OCI-LY7 (cell line): ENCODE results near the gene TADA2B. TPM values are rescaled to one million over a fixed set of nuclear protein-coding genes. Genes with fewer than 3 reads are reported as not detected.

Source experiments
- BruUV-seq: library from RNA; stranded (reverse); fragments of 400-500 nt; replicated peaks from 2 replicates; lab custom pipeline; 2021; lab: Mats Ljungman, UMichigan
- CTCF ChIA-PET: fragments of 300-600 bp; sonication (Branson Sonifier 250); formaldehyde crosslinking; loops from one replicate; lab custom pipeline; 2022; ENCODE audit warnings: antibody characterized with exemption; ENCODE audit not compliant: unreplicated experiment; lab: Charles Lee
- POLR2A ChIA-PET: fragments of 300-600 bp; sonication (Branson Sonifier 250); formaldehyde crosslinking; loops from one replicate; lab custom pipeline; 2022; ENCODE audit warnings: antibody characterized with exemption; lab: Charles Lee
- DNase-seq: peaks from one replicate; pipeline ENCODE4 v3.0.0-alpha.2; 2015; ENCODE audit warnings: low spot score
- H2AFZ ChIP-seq: fragments of 200-600 bp; sonication (generic), shearing (Covaris generic); 2 replicates; pipeline ENCODE4 v1.6.1; 2014; ENCODE audit warnings: mild to moderate bottlenecking, antibody characterized with exemption, low read length, moderate library complexity
- H3K27ac ChIP-seq: fragments of 200-600 bp; sonication (generic); 2 replicates; pipeline ENCODE4 v1.5.1; 2014; ENCODE audit warnings: mixed run types, low read depth, mild to moderate bottlenecking, moderate library complexity, low read length, inconsistent platforms; ENCODE audit not compliant: poor library complexity, severe bottlenecking
- H3K36me3 ChIP-seq: fragments of 200-600 bp; sonication (generic); 2 replicates; pipeline ENCODE4 v1.6.1; 2014; ENCODE audit warnings: mild to moderate bottlenecking, antibody characterized with exemption, low read length, moderate library complexity, mixed read lengths; ENCODE audit not compliant: insufficient read depth
- H3K4me1 ChIP-seq: fragments of 200-600 bp; sonication (generic); 2 replicates; pipeline ENCODE4 v1.5.1; 2014; ENCODE audit warnings: mild to moderate bottlenecking, low read length; ENCODE audit not compliant: insufficient read depth, poor library complexity, severe bottlenecking
- H3K4me2 ChIP-seq: fragments of 200-600 bp; sonication (generic); 2 replicates; pipeline ENCODE4 v1.6.1; 2014; ENCODE audit warnings: mild to moderate bottlenecking, low read length
- H3K4me3 ChIP-seq: fragments of 200-600 bp; sonication (generic); 2 replicates; pipeline ENCODE4 v1.5.1; 2014; ENCODE audit warnings: mild to moderate bottlenecking, low read depth, low read length; ENCODE audit not compliant: poor library complexity, severe bottlenecking
- H3K79me2 ChIP-seq: fragments of 200-600 bp; sonication (generic); 2 replicates; pipeline ENCODE4 v1.6.1; 2016; ENCODE audit warnings: low read depth, mild to moderate bottlenecking, low read length, moderate library complexity, mixed read lengths; ENCODE audit not compliant: insufficient read depth
- H3K9me2 ChIP-seq: fragments of 200-600 bp; sonication (generic); 2 replicates; pipeline ENCODE4 v1.6.1; 2016; ENCODE audit warnings: mild to moderate bottlenecking, low read length, mixed read lengths; ENCODE audit not compliant: insufficient read depth
- H3K9me3 ChIP-seq: fragments of 200-600 bp; sonication (generic); 2 replicates; pipeline ENCODE4 v1.6.1; 2014; ENCODE audit warnings: mild to moderate bottlenecking, mixed run types, low read length, mixed read lengths
- H4K20me1 ChIP-seq: fragments of 200-600 bp; sonication (generic); 2 replicates; pipeline ENCODE4 v1.6.1; 2014; ENCODE audit warnings: mild to moderate bottlenecking, antibody characterized with exemption, low read length, moderate library complexity, mixed read lengths; ENCODE audit not compliant: insufficient read depth
- CTCF ChIP-seq: fragments of 200-600 bp; sonication (generic); conservative IDR thresholded peaks from 2 replicates; pipeline ENCODE4 v1.5.1; 2014; ENCODE audit warnings: mild to moderate bottlenecking, antibody characterized with exemption, low read length, moderate library complexity, mixed read lengths
- EZH2phosphoT487 ChIP-seq: fragments of 200-600 bp; sonication (generic); IDR thresholded peaks from 2 replicates; pipeline ENCODE4 v1.6.1; 2018; ENCODE audit warnings: low read depth, borderline replicate concordance, mild to moderate bottlenecking, mixed run types, antibody characterized with exemption, low read length, moderate library complexity, mixed read lengths
- intact Hi-C: fragments of 100-400 bp; cut with micrococcal nuclease; formaldehyde crosslinking; loops from one replicate; pipeline ENCODE4 v1.10.0; 2022; ENCODE audit not compliant: unreplicated experiment
- total RNA-seq, 2 experiments: library from RNA; depleted of rRNA in 1 of 2; stranded (reverse); fragments of >200 nt in 1 of 2; shearing (Covaris generic) in 1 of 2; gene quantifications; 2 replicates each; pipeline ENCODE4 v1.2.3, GENCODE V29; 2014 to 2022

TADA2B gene
- total RNA-seq, 2 experiments from 2014 or later = 9.9 to 20.2 TPM

GRCh38 chr4:7041246-7041645, 1.9 kb upstream of the TADA2B start:
- no peaks in the 10 kb centered on the region for H3K9me2 ChIP-seq
- DNase-seq = no peak
- intact Hi-C loops = no loop called here
- ChIA-PET POLR2A (interaction anchor here (1.7 kb wide), 1 partner anchor 27 kb away, joined by 8 read pairs; the partner anchor contains the start of gene GRPEL1), CTCF (interaction anchor here (0.6 kb wide), 1 partner anchor 10 kb away, joined by 3 read pairs; no protein-coding TSS in a partner anchor)
- peaks cover 29% of the 10 kb centered on the region for H3K4me1 ChIP-seq
- H3K4me3 ChIP-seq = no peak overlapping the region
- H3K4me2 ChIP-seq = no peak overlapping the region
- BruUV-seq = TSS peak; percentile 67
- TF ChIP-seq EZH2phosphoT487 (no peak), CTCF (no peak)
- no peaks in the 10 kb centered on the region for H3K36me3 ChIP-seq
- no peaks in the 10 kb centered on the region for H3K9me3 ChIP-seq
- no peak overlapping the region for H2AFZ ChIP-seq
- H4K20me1 ChIP-seq = peaks cover 16% of the 10 kb centered on the region; the same call in 1 of the 2 replicates
- peaks cover 15% of the 10 kb centered on the region; the same call in 1 of the 2 replicates for H3K79me2 ChIP-seq
- no peak overlapping the region for H3K27ac ChIP-seq

GRCh38 chr4:7041801-7042502, 1.2 kb upstream of the TADA2B start:
- H3K27ac ChIP-seq = no peak overlapping the region
- intact Hi-C loops = loop anchor here (2.0 kb wide), 1 partner anchor 55 kb away; no protein-coding TSS in a partner anchor
- ChIA-PET POLR2A (interaction anchor here (1.7 to 1.9 kb wide), 2 partner anchors 25 to 26 kb away, joined by 7 to 8 read pairs; partner anchors contain the start of gene GRPEL1), CTCF (no interaction called here)
- H2AFZ ChIP-seq = peak overlapping the region; percentile 86
- H3K9me3 ChIP-seq = no peaks in the 10 kb centered on the region
- no TSS peak for BruUV-seq
- H3K36me3 ChIP-seq = no peaks in the 10 kb centered on the region
- H3K4me1 ChIP-seq = peaks cover 36% of the 10 kb centered on the region
- peaks cover 18% of the 10 kb centered on the region; the same call in 1 of the 2 replicates for H3K79me2 ChIP-seq
- no peaks in the 10 kb centered on the region for H3K9me2 ChIP-seq
- H4K20me1 ChIP-seq = peaks cover 19% of the 10 kb centered on the region; the same call in 1 of the 2 replicates
- peak overlapping the region; percentile 75 for H3K4me2 ChIP-seq
- peak overlapping the region; percentile 69 for H3K4me3 ChIP-seq
- no peak for DNase-seq
- no peak for TF ChIP-seq CTCF
- TF ChIP-seq EZH2phosphoT487 = no peak
